ENCODE data around the gene MRPS22. TPM values are rescaled to one million over a fixed set of nuclear protein-coding genes. Genes with fewer than 3 reads are reported as not detected.

The MRPS22 gene
- total and polyA plus RNA-seq, 8 donors: 9.6 to 75.8 (median 43.7) TPM

- TF ChIP-seq POLR2A (IDR thresholded peaks at IDR 0.05) (no peak), CTCF (IDR thresholded peaks at IDR 0.05) (no peak), POLR2AphosphoS5 (IDR thresholded peaks at IDR 0.05) (no peak), EP300 (IDR thresholded peaks at IDR 0.05) (no peak)
- intact Hi-C loops (cut with DNase I; ENCODE audit: low total_unique reads): no loop called here
- no peak for DNase-seq
- Histone ChIP-seq H3K4me3 (no peak overlapping the region), H3K27me3 (no peaks in the 10 kb centered on the region), H3K27ac (no peak overlapping the region), H3K36me3 (no peaks in the 10 kb centered on the region), H3K4me1 (peaks cover 0 to 6% (median 3%) of the 10 kb centered on the region in 4 donors), H3K9me3 (no peaks in the 10 kb centered on the region)
- WGBS, 5 donors: 52 to 68% (median 64%) methylated on average over 3 to 4 of the region's 4 CpGs
Measured at GRCh38 chr3:139339219-139339906, 4.5 kb upstream of the MRPS22 start.

GRCh38 chr3:139340784-139341183 lies 3.0 kb upstream of the MRPS22 start:
- intact Hi-C loops (cut with DNase I; ENCODE audit: low total_unique reads): no loop called here

GRCh38 chr3:139342054-139342453 lies 1.8 kb upstream of the MRPS22 start:
- Histone ChIP-seq H3K9me3 (no peaks in the 10 kb centered on the region), H3K4me1 (peaks cover 8 to 31% (median 28%) of the 10 kb centered on the region in 4 donors), H3K4me3 (no peak overlapping the region), H3K36me3 (peaks cover 4 to 13% (median 9%) of the 10 kb centered on the region in 4 donors), H3K27me3 (no peaks in the 10 kb centered on the region), H3K27ac (no peak overlapping the region)
- intact Hi-C loops (cut with DNase I; ENCODE audit: low total_unique reads): no loop called here
- no peak for TF ChIP-seq POLR2AphosphoS5 (IDR thresholded peaks at IDR 0.05)
- TF ChIP-seq EP300 (IDR thresholded peaks at IDR 0.05): no peak
- TF ChIP-seq CTCF (IDR thresholded peaks at IDR 0.05): no peak
- TF ChIP-seq POLR2A (IDR thresholded peaks at IDR 0.05): no peak
- DNase-seq: no peak

More at GRCh38 chr3:139340784-139341183, 3.0 kb upstream of the MRPS22 start:
- Histone ChIP-seq H3K4me1 (peaks cover 8 to 20% (median 17%) of the 10 kb centered on the region in 4 donors), H3K4me3 (no peak overlapping the region), H3K27me3 (no peaks in the 10 kb centered on the region), H3K36me3 (peaks cover 0 to under 1% (median 0%) of the 10 kb centered on the region in 4 donors), H3K9me3 (no peaks in the 10 kb centered on the region), H3K27ac (no peak overlapping the region)
- no peak for DNase-seq
- TF ChIP-seq POLR2AphosphoS5 (IDR thresholded peaks at IDR 0.05) (no peak), POLR2A (IDR thresholded peaks at IDR 0.05) (no peak), EP300 (IDR thresholded peaks at IDR 0.05) (no peak), CTCF (IDR thresholded peaks at IDR 0.05) (no peak)

- intact Hi-C loops (cut with DNase I; ENCODE audit: low total_unique reads): no loop called here
Measured at GRCh38 chr3:139346771-139347170, 3.0 kb downstream of the MRPS22 start.

More at GRCh38 chr3:139346771-139347170, 3.0 kb downstream of the MRPS22 start:
- 74 to 87% (median 82%) methylated on average over 2 of the region's 2 CpGs for WGBS, 5 donors
- Histone ChIP-seq H3K9me3 (no peaks in the 10 kb centered on the region), H3K4me1 (peaks cover 8 to 35% (median 30%) of the 10 kb centered on the region in 4 donors), H3K27ac (no peak overlapping the region), H3K36me3 (peaks cover 30 to 61% (median 56%) of the 10 kb centered on the region in 4 donors), H3K27me3 (no peaks in the 10 kb centered on the region), H3K4me3 (no peak overlapping the region)
- DNase-seq: no peak
- TF ChIP-seq CTCF (IDR thresholded peaks at IDR 0.05) (no peak), POLR2A (IDR thresholded peaks at IDR 0.05) (no peak), POLR2AphosphoS5 (IDR thresholded peaks at IDR 0.05) (no peak), EP300 (IDR thresholded peaks at IDR 0.05) (no peak)

Measured in stomach (tissue), 9 donors.